ENCODE results near the gene PCDHGC3. TPM values are rescaled to one million over a fixed set of nuclear protein-coding genes. Genes with fewer than 3 reads are reported as not detected.
A peak's percentile ranks its signal among the peaks of the same experiment; 100 is the strongest.

Gene PCDHGC3
- total and polyA plus RNA-seq, 9 of the 15 experiments (the other 6 are each of a cell fraction or from before 2014, with no cell fraction given): 0.07 TPM; not detected in 8

DNA sequence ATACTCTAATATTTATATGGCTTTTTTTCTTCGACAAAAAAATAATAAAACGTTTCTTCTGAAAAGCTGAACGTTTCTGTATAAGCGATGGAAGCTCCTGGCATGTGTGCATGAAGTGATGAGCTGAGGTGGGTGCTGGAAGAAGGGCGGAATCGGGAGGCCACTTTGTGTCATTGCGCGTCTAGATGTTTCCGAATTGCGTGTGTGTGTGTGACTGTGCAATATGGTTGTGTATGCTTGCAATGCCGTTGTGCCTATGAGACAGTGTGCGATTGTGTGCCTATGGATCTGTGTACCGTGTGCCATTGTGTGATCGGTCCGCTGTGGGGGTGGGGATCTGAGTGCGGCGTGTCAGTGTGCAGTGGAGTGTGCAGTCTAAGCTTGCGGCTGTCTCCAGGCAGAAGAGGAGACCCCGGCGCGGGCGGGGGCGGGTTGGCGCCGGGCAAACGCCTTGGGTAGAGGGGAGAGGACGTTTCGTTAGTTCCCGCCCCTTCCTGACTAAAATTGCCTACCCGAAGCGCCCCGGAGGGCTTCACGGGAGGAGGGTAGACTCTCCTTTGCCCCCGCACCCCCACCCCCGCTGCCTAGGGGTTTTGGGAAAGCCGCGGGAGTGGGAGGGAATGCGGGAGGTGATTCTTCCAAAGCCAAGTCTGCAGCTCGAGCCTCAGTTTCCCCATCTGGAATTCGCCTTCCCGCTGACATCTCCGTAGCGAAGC is 37.3 kb downstream of the PCDHGC3 start:
- no TSS peak for BruUV-seq (replicated peaks)
- no peak overlapping the region for H3K9ac ChIP-seq (ENCODE audit: insufficient read depth in 1 of 2, low read depth in 2 of 2, low read length in 2 of 2)
- no peak overlapping the region for H3K27ac ChIP-seq (ENCODE audit: extremely low read depth, low read depth, low read length)
- WGBS (ENCODE audit: insufficient coverage, low coverage, missing lambda C conversion rate): 86% methylated on average over 25 of the region's 43 CpGs
- H3K9me3 ChIP-seq (replicated peaks; ENCODE audit: control insufficient read depth, insufficient read depth, low read depth, low read length): no peaks in the 10 kb centered on the region
- H3K4me3 ChIP-seq: no peak overlapping the region
- H2AFZ ChIP-seq (ENCODE audit: low read depth, low read length): no peak overlapping the region
- no peaks in the 10 kb centered on the region for H4K20me1 ChIP-seq (replicated peaks; ENCODE audit: control insufficient read depth, insufficient read depth, low read length)
- ChIA-PET POLR2A (interaction anchor here (1.4 to 1.8 kb wide), 2 partner anchors 104 to 193 kb away, joined by 3 to 7 read pairs; partner anchors contain the start of gene TAF7), CTCF (ENCODE audit: low intra/inter-chr PET ratio) (interaction anchor here (0.5 to 1.1 kb wide), 3 partner anchors 11 to 187 kb away, joined by 3 to 5 read pairs (median 3); partner anchors contain the start of gene PCDHGB2)
- DNase-seq (ENCODE audit: extremely low read depth in 1 of 4, low spot score in 3 of 4) (no peak), ATAC-seq (peak; percentile 5; the same call in 1 of the 3 replicates), FAIRE-seq (no peak)
- intact Hi-C loops (cut with micrococcal nuclease) (loop anchor here (5.0 to 10.0 kb wide), 3 partner anchors 91 to 278 kb away; partner anchors contain the start of genes PCDHGA11 and PCDHGA3), in situ Hi-C loops (cut with MboI) (no loop called here)
- H3K9me1 ChIP-seq (ENCODE audit: control insufficient read depth, insufficient read depth, low read length): peaks cover 8% of the 10 kb centered on the region
- peaks cover 50% of the 10 kb centered on the region for H3K36me3 ChIP-seq (ENCODE audit: control insufficient read depth, insufficient read depth, low read length)
- no peaks in the 10 kb centered on the region for H3K79me2 ChIP-seq (ENCODE audit: control insufficient read depth, insufficient read depth, low read length)
- H3K4me1 ChIP-seq (replicated peaks in 1 of 2; ENCODE audit: control insufficient read depth in 2 of 2, insufficient read depth in 2 of 2, low read length in 2 of 2): peaks cover 5 to 17% of the 10 kb centered on the region in 2 experiments; a peak in 3 of 5 replicates
- peaks cover 0 to 7% of the 10 kb centered on the region in 2 experiments; a peak in 1 of 5 replicates for H3K27me3 ChIP-seq (ENCODE audit: control insufficient read depth in 2 of 2, insufficient read depth in 2 of 2, low read length in 2 of 2)
- H3K4me2 ChIP-seq (ENCODE audit: insufficient read depth, low read length): no peak overlapping the region
- TF ChIP-seq ZNF57 (CRISPR knock-in tag; IDR thresholded peaks at IDR 0.05): no peak
- TF ChIP-seq ZSCAN32 (CRISPR knock-in tag; IDR thresholded peaks at IDR 0.05): no peak
- TF ChIP-seq, protein P1, sequence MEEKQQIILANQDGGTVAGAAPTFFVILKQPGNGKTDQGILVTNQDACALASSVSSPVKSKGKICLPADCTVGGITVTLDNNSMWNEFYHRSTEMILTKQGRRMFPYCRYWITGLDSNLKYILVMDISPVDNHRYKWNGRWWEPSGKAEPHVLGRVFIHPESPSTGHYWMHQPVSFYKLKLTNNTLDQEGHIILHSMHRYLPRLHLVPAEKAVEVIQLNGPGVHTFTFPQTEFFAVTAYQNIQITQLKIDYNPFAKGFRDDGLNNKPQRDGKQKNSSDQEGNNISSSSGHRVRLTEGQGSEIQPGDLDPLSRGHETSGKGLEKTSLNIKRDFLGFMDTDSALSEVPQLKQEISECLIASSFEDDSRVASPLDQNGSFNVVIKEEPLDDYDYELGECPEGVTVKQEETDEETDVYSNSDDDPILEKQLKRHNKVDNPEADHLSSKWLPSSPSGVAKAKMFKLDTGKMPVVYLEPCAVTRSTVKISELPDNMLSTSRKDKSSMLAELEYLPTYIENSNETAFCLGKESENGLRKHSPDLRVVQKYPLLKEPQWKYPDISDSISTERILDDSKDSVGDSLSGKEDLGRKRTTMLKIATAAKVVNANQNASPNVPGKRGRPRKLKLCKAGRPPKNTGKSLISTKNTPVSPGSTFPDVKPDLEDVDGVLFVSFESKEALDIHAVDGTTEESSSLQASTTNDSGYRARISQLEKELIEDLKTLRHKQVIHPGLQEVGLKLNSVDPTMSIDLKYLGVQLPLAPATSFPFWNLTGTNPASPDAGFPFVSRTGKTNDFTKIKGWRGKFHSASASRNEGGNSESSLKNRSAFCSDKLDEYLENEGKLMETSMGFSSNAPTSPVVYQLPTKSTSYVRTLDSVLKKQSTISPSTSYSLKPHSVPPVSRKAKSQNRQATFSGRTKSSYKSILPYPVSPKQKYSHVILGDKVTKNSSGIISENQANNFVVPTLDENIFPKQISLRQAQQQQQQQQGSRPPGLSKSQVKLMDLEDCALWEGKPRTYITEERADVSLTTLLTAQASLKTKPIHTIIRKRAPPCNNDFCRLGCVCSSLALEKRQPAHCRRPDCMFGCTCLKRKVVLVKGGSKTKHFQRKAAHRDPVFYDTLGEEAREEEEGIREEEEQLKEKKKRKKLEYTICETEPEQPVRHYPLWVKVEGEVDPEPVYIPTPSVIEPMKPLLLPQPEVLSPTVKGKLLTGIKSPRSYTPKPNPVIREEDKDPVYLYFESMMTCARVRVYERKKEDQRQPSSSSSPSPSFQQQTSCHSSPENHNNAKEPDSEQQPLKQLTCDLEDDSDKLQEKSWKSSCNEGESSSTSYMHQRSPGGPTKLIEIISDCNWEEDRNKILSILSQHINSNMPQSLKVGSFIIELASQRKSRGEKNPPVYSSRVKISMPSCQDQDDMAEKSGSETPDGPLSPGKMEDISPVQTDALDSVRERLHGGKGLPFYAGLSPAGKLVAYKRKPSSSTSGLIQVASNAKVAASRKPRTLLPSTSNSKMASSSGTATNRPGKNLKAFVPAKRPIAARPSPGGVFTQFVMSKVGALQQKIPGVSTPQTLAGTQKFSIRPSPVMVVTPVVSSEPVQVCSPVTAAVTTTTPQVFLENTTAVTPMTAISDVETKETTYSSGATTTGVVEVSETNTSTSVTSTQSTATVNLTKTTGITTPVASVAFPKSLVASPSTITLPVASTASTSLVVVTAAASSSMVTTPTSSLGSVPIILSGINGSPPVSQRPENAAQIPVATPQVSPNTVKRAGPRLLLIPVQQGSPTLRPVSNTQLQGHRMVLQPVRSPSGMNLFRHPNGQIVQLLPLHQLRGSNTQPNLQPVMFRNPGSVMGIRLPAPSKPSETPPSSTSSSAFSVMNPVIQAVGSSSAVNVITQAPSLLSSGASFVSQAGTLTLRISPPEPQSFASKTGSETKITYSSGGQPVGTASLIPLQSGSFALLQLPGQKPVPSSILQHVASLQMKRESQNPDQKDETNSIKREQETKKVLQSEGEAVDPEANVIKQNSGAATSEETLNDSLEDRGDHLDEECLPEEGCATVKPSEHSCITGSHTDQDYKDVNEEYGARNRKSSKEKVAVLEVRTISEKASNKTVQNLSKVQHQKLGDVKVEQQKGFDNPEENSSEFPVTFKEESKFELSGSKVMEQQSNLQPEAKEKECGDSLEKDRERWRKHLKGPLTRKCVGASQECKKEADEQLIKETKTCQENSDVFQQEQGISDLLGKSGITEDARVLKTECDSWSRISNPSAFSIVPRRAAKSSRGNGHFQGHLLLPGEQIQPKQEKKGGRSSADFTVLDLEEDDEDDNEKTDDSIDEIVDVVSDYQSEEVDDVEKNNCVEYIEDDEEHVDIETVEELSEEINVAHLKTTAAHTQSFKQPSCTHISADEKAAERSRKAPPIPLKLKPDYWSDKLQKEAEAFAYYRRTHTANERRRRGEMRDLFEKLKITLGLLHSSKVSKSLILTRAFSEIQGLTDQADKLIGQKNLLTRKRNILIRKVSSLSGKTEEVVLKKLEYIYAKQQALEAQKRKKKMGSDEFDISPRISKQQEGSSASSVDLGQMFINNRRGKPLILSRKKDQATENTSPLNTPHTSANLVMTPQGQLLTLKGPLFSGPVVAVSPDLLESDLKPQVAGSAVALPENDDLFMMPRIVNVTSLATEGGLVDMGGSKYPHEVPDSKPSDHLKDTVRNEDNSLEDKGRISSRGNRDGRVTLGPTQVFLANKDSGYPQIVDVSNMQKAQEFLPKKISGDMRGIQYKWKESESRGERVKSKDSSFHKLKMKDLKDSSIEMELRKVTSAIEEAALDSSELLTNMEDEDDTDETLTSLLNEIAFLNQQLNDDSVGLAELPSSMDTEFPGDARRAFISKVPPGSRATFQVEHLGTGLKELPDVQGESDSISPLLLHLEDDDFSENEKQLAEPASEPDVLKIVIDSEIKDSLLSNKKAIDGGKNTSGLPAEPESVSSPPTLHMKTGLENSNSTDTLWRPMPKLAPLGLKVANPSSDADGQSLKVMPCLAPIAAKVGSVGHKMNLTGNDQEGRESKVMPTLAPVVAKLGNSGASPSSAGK (IDR thresholded peaks at IDR 0.05): no peak
- no peak for TF ChIP-seq ZNF561 (CRISPR knock-in tag; conservative IDR thresholded peaks at IDR 0.05)
- TF ChIP-seq LCOR (CRISPR knock-in tag; IDR thresholded peaks at IDR 0.05): 0 out of 2 replicates have a peak, but pooled peaks have one; percentile 5
- peak; percentile 79 for TF ChIP-seq RBM22 (IDR thresholded peaks at IDR 0.05; ENCODE audit: low read depth, low read length, poor library complexity, severe bottlenecking)
- no peak for TF ChIP-seq SP1 (CRISPR knock-in tag; IDR thresholded peaks at IDR 0.05)
- TF ChIP-seq EWSR1 (IDR thresholded peaks at IDR 0.05; ENCODE audit: borderline replicate concordance, low read depth, partially characterized antibody): no peak
- TF ChIP-seq NCOA2 (IDR thresholded peaks at IDR 0.05; ENCODE audit: partially characterized antibody in 2 of 2): no peak
- 0 out of 2 replicates have a peak, but pooled peaks have one; percentile 41 for TF ChIP-seq POLR2A (conservative IDR thresholded peaks at IDR 0.05)
- no peak for TF ChIP-seq TAF15 (IDR thresholded peaks at IDR 0.05; ENCODE audit: low read depth, low read length)
